SK-N-SH (cell line): Measurements from ENCODE around the gene COP1. TPM values are rescaled to one million over a fixed set of nuclear protein-coding genes. Genes with fewer than 3 reads are reported as not detected.

ENCODE experiments used
- CTCF ChIA-PET: fragments of 300-600, 350-600 bp; formaldehyde crosslinking; extraction: SDS; loops from one replicate; lab custom pipeline; 2021; lab: Yijun Ruan, JAX
- POLR2A ChIA-PET: fragments of 350-600 bp; sonication (Branson Sonifier 250); formaldehyde crosslinking; extraction: SDS; loops from one replicate; lab custom pipeline; 2020; ENCODE audit warnings: antibody characterized with exemption, inconsistent platforms; lab: Yijun Ruan, JAX
- DNase-seq: peaks from one replicate; pipeline ENCODE4 v3.0.0; 2012
- H2AFZ ChIP-seq: fragments of 200-600 bp; sonication (generic); 2 replicates; pipeline ENCODE4 v1.8.1; 2016; ENCODE audit warnings: antibody characterized with exemption, mild to moderate bottlenecking, low read depth
- H3F3A ChIP-seq: fragments of 200-600 bp; sonication (generic); replicated peaks from 2 replicates; pipeline ENCODE3; 2016; ENCODE audit warnings: antibody characterized with exemption, mild to moderate bottlenecking; ENCODE audit not compliant: insufficient read depth
- H3K27ac ChIP-seq, 2 experiments: fragments of 200-500 bp in 1 of 2; fragments of 200-600 bp in 1 of 2; sonication (Bioruptor generic) in 1 of 2; sonication (generic), shearing (Covaris generic) in 1 of 2; 2 replicates each; pipeline versions ENCODE4 v1.5.1 to v1.6.1; 2014 to 2016; ENCODE audit warnings: low read depth in 2 of 2, inconsistent platforms in 1 of 2, low read length in 1 of 2, mild to moderate bottlenecking in 1 of 2, mixed read lengths in 1 of 2
- H3K27me3 ChIP-seq: fragments of 200-600 bp; sonication (generic), shearing (Covaris generic); 2 replicates; pipeline ENCODE4 v1.6.1; 2016; ENCODE audit warnings: mixed run types; ENCODE audit not compliant: insufficient read depth
- H3K36me3 ChIP-seq, 2 experiments: fragments of 200-500 bp in 1 of 2; fragments of 200-600 bp in 1 of 2; sonication (Bioruptor generic) in 1 of 2; sonication (generic) in 1 of 2; replicated peaks in 1 of 2; 2 replicates each; pipeline versions ENCODE3 to v1.5.1; 2014 to 2016; ENCODE audit warnings: low read length in 1 of 2, mild to moderate bottlenecking in 1 of 2; ENCODE audit not compliant: insufficient read depth in 2 of 2, control insufficient read depth in 1 of 2
- H3K4me1 ChIP-seq, 2 experiments: fragments of 200-500 bp in 1 of 2; fragments of 200-600 bp in 1 of 2; sonication (Bioruptor generic) in 1 of 2; sonication (generic), shearing (Covaris generic) in 1 of 2; 2 replicates each; pipeline versions ENCODE4 v1.5.1 to v1.6.1; 2014 to 2016; ENCODE audit warnings: low read depth in 1 of 2, low read length in 1 of 2, mixed run types in 1 of 2; ENCODE audit not compliant: insufficient read depth in 2 of 2, control insufficient read depth in 1 of 2
- H3K4me2 ChIP-seq: fragments of 200-600 bp; sonication (generic), shearing (Covaris generic); 2 replicates; pipeline ENCODE4 v1.6.1; 2017; ENCODE audit warnings: mixed run types
- H3K4me3 ChIP-seq, 2 experiments: fragments of 200-500 bp in 1 of 2; fragments of 200-600 bp in 1 of 2; sonication (Bioruptor generic) in 1 of 2; sonication (generic), shearing (Covaris generic) in 1 of 2; 2 replicates each; pipeline versions ENCODE4 v1.5.1 to v1.8.1; 2014 to 2016; ENCODE audit warnings: low read depth in 2 of 2, inconsistent platforms in 1 of 2, low read length in 1 of 2, mild to moderate bottlenecking in 1 of 2, mixed read lengths in 1 of 2, moderate library complexity in 1 of 2
- H3K79me2 ChIP-seq: fragments of 200-600 bp; sonication (generic); 2 replicates; pipeline ENCODE4 v1.8.1; 2017; ENCODE audit warnings: mild to moderate bottlenecking; ENCODE audit not compliant: insufficient read depth
- H3K9ac ChIP-seq: fragments of 200-600 bp; sonication (generic); 2 replicates; pipeline ENCODE4 v1.6.1; 2017; ENCODE audit warnings: mixed run types
- H3K9me2 ChIP-seq: fragments of 200-600 bp; sonication (generic); 2 replicates; pipeline ENCODE4 v1.6.1; 2017; ENCODE audit warnings: mixed run types
- H3K9me3 ChIP-seq: fragments of 200-600 bp; sonication (generic); 2 replicates; pipeline ENCODE4 v1.6.1; 2017; ENCODE audit warnings: mixed run types, mild to moderate bottlenecking, moderate library complexity
- H4K20me1 ChIP-seq: fragments of 200-600 bp; sonication (generic); 2 replicates; pipeline ENCODE4 v1.6.1; 2017; ENCODE audit warnings: mild to moderate bottlenecking, mixed run types; ENCODE audit not compliant: insufficient read depth
- EZH2phosphoT487 ChIP-seq: fragments of 200-600 bp; sonication (generic); IDR thresholded peaks from 2 replicates; pipeline ENCODE4 v1.6.1; 2017; ENCODE audit warnings: low read depth, mixed run types, mild to moderate bottlenecking, antibody characterized with exemption, moderate library complexity, borderline replicate concordance
- JUND ChIP-seq: IDR thresholded peaks from 2 replicates; pipeline ENCODE4 v1.4.0; 2012
- MEF2A ChIP-seq: IDR thresholded peaks from 2 replicates; pipeline ENCODE4 v1.4.0; 2012; ENCODE audit warnings: low read depth, borderline replicate concordance
- NFIC ChIP-seq: IDR thresholded peaks from 2 replicates; pipeline ENCODE4 v1.4.0; 2012; ENCODE audit warnings: borderline replicate concordance
- RCOR1 ChIP-seq: fragments of 150-350 bp; IDR thresholded peaks from 2 replicates; pipeline ENCODE4 v1.6.1; 2017; ENCODE audit warnings: antibody characterized with exemption, low read length
- RXRA ChIP-seq: IDR thresholded peaks from 2 replicates; pipeline ENCODE4 v1.4.0; 2012; ENCODE audit warnings: low read depth, mild to moderate bottlenecking, borderline replicate concordance
- SIN3A ChIP-seq: IDR thresholded peaks from 2 replicates; pipeline ENCODE4 v1.6.1; 2012; ENCODE audit warnings: low read depth, mild to moderate bottlenecking, low read length, moderate library complexity, borderline replicate concordance
- TCF12 ChIP-seq: IDR thresholded peaks from 2 replicates; pipeline ENCODE4 v1.4.0; 2012
- WGBS: methylation state at CpG from one replicate; pipeline ENCODE4 v1.1.6; 2017; ENCODE audit warnings: low lambda C conversion rate; 5-methylcytosine and 5-hydroxymethylcytosine counted together
- polyA plus RNA-seq, 3 experiments: library from polyadenylated mRNA; depleted of rRNA; stranded (reverse); fragments of >200 nt; gene quantifications; 2 replicates each; pipeline ENCODE4 v1.2.3, GENCODE V29; 2012
- TF ChIP-seq, protein P1 (sequence below): IDR thresholded peaks from 2 replicates; pipeline ENCODE4 v1.4.0; 2012; ENCODE audit warnings: low read depth
- TF ChIP-seq, protein P2 (sequence below): IDR thresholded peaks from 2 replicates; pipeline ENCODE4; 2012
- TF ChIP-seq, protein P3 (sequence below): IDR thresholded peaks from 2 replicates; pipeline ENCODE4 v1.4.0; 2012; ENCODE audit warnings: low read depth, borderline replicate concordance
- TF ChIP-seq, protein P4 (sequence below): fragments of 150-350 bp; IDR thresholded peaks from 2 replicates; pipeline ENCODE4 v1.6.1; 2016; ENCODE audit warnings: mild to moderate bottlenecking, low read depth, low read length
- TF ChIP-seq, protein P5 (sequence below): IDR thresholded peaks from 2 replicates; pipeline ENCODE4 v1.4.0; 2012; ENCODE audit warnings: low read depth, borderline replicate concordance

The COP1 gene
- polyA plus RNA-seq, 1 of the 3 experiments (the other 2 are of a cell fraction), result 10.3 TPM

DNA sequence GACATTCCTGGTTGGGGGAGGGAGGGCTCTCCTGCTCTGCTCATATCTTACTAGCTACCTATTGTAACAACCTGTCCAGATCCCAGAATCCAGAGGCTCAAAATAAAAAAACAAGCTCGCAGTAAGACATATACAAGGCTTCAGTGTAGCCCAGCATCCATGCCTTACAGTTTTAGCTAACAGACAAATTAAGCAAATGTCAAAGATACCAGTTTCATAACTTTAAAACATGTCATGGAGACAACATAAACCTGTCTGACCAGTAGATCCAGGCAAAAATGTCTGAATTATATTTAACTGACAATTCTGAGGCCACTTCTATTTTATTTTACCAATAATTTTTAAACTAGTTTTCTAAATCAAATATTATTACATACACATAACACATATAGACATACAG, 295.9 kb downstream of the COP1 start:
- no peaks in the 10 kb centered on the region for H3K79me2 ChIP-seq
- no peak overlapping the region for H3K9ac ChIP-seq
- H3K4me3 ChIP-seq, result no peak overlapping the region; a peak in 1 of 4 replicates
- ChIA-PET CTCF (interaction anchor here (1.2 to 1.3 kb wide), 3 partner anchors 24 to 538 kb away, joined by 3 to 7 read pairs (median 6); partner anchors contain the start of gene TNR), POLR2A (no interaction called here)
- H4K20me1 ChIP-seq, result no peaks in the 10 kb centered on the region
- no peak for DNase-seq
- H3K9me2 ChIP-seq, result no peaks in the 10 kb centered on the region
- H2AFZ ChIP-seq, result no peak overlapping the region
- 79% methylated on average over 1 of the region's 1 CpG for WGBS
- H3K4me2 ChIP-seq, result no peak overlapping the region
- no peak overlapping the region for H3K27ac ChIP-seq
- TF ChIP-seq RXRA (no peak), NFIC (no peak), EZH2phosphoT487 (no peak), JUND (no peak), MEF2A (no peak), RCOR1 (no peak), SIN3A (no peak), TCF12 (no peak)
- TF ChIP-seq, protein P1, sequence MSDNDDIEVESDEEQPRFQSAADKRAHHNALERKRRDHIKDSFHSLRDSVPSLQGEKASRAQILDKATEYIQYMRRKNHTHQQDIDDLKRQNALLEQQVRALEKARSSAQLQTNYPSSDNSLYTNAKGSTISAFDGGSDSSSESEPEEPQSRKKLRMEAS, result no peak
- TF ChIP-seq, protein P2, sequence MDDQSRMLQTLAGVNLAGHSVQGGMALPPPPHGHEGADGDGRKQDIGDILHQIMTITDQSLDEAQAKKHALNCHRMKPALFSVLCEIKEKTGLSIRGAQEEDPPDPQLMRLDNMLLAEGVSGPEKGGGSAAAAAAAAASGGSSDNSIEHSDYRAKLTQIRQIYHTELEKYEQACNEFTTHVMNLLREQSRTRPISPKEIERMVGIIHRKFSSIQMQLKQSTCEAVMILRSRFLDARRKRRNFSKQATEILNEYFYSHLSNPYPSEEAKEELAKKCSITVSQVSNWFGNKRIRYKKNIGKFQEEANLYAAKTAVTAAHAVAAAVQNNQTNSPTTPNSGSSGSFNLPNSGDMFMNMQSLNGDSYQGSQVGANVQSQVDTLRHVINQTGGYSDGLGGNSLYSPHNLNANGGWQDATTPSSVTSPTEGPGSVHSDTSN, result no peak
- TF ChIP-seq, protein P3, sequence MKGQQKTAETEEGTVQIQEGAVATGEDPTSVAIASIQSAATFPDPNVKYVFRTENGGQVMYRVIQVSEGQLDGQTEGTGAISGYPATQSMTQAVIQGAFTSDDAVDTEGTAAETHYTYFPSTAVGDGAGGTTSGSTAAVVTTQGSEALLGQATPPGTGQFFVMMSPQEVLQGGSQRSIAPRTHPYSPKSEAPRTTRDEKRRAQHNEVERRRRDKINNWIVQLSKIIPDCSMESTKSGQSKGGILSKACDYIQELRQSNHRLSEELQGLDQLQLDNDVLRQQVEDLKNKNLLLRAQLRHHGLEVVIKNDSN, result no peak
- TF ChIP-seq, protein P4, sequence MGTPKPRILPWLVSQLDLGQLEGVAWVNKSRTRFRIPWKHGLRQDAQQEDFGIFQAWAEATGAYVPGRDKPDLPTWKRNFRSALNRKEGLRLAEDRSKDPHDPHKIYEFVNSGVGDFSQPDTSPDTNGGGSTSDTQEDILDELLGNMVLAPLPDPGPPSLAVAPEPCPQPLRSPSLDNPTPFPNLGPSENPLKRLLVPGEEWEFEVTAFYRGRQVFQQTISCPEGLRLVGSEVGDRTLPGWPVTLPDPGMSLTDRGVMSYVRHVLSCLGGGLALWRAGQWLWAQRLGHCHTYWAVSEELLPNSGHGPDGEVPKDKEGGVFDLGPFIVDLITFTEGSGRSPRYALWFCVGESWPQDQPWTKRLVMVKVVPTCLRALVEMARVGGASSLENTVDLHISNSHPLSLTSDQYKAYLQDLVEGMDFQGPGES, result no peak
- TF ChIP-seq, protein P5, sequence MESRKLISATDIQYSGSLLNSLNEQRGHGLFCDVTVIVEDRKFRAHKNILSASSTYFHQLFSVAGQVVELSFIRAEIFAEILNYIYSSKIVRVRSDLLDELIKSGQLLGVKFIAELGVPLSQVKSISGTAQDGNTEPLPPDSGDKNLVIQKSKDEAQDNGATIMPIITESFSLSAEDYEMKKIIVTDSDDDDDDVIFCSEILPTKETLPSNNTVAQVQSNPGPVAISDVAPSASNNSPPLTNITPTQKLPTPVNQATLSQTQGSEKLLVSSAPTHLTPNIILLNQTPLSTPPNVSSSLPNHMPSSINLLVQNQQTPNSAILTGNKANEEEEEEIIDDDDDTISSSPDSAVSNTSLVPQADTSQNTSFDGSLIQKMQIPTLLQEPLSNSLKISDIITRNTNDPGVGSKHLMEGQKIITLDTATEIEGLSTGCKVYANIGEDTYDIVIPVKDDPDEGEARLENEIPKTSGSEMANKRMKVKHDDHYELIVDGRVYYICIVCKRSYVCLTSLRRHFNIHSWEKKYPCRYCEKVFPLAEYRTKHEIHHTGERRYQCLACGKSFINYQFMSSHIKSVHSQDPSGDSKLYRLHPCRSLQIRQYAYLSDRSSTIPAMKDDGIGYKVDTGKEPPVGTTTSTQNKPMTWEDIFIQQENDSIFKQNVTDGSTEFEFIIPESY, result no peak
- no peaks in the 10 kb centered on the region for H3F3A ChIP-seq
- H3K27me3 ChIP-seq, result no peaks in the 10 kb centered on the region
- H3K36me3 ChIP-seq, result peaks cover 11 to 14% of the 10 kb centered on the region in 2 experiments
- H3K9me3 ChIP-seq, result peaks cover 7% of the 10 kb centered on the region
- H3K4me1 ChIP-seq, result no peaks in the 10 kb centered on the region
